GM18498 (cell line): ENCODE data around the gene ITGB1.
"Not testable (repeated sequence)": the region's sequence is repeated elsewhere in the genome, so short reads cannot be mapped to it uniquely, and the experiment has no call there.

Experiments
- ATAC-seq: cut with Tn5 transposase; IDR thresholded peaks from one replicate; pipeline ENCODE4 v1.9.1; 2021; ENCODE audit warnings: mild to moderate bottlenecking, moderate library complexity; ENCODE audit not compliant: unreplicated experiment

The ITGB1 gene

GRCh38 chr10:32940321-32941301 lies 17.4 kb downstream of the ITGB1 start:
- ATAC-seq: no peak

DNA sequence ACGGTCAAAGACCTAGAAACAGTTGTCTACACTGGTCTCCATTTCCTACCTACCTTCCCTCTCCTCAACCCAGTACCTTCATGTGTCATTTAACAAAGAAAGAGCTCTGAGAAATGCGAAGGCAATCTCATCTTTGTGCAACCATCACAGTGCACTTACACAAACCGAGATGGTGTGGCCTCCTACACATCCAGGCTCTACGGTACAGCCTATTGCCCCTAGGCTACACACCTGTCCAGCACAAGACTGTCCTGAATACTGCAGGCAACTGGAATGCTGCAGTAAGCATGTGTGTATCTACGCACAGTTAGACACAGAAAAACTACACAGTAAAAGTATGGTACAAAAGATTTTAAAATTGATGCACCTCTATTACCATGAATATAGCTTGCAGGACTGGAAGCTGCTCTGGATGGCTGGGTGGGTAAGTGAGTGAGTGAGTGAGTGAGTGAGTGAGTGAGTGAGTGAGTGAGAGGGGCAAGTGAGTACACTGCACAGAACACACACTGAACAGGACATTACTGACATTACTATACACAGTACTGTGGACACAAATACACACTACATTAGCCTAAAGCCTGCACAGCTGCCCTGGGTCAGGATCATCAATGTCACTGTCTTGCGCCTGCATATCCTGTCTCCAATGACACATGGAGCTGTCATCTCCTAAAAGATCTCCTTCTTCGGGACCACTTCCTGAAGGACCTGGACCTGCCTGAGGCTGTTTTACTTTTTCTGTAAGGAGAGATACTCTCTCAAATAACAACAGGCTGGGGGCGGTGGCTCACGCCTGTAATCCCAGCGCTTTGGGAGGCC lies 18.5 kb downstream of the ITGB1 start:
- ATAC-seq: no peak

DNA sequence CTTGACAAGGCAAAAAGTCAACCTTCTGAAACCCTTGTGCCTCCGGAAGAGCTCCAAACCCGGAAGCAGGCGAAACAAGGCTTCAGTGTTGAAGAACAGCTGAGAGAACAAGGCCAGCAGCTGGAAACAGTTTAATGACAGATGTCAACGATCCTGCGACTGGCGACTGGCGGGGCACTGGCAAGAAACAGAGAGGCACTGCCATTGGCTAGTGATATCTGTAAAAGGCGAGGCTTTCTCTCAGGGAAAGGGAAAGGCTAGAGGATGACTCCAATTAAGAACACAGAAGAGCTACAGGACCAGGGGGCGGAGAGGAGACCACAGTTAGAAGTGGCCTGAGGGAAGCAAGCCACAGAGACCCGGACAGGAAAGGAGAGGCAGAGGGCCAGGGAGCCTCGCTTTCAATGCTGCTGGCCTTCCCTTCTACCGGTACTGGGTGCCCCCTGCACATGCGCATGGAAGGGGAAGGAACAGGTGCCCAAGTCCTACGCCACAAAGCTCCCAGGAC lies 19.4 kb downstream of the ITGB1 start:
- ATAC-seq: no peak

- no peak for ATAC-seq
These were observed 20.1 kb downstream of the ITGB1 start for GRCh38 chr10:32937911-32938424.

GRCh38 chr10:32932225-32932729 lies 25.8 kb downstream of the ITGB1 start:
- ATAC-seq: no peak

DNA sequence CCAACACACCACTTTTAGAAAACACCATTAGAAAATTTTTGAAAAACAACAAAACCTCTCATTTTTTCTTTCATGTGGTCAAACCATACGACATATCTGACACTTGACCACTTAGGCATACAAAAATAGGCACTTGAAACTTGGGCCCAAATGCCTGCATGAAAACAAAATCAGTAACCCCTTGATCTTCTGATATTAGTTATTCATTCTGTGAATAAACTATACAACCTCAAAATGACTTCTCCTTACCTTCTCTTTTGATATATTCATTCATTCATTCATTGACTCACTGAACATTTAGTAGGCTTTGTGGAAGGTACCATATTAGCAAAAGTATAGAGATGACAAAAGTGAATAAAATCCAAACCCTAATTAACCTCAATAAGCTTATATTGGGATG lies 26.4 kb downstream of the ITGB1 start:
- ATAC-seq: no peak

DNA sequence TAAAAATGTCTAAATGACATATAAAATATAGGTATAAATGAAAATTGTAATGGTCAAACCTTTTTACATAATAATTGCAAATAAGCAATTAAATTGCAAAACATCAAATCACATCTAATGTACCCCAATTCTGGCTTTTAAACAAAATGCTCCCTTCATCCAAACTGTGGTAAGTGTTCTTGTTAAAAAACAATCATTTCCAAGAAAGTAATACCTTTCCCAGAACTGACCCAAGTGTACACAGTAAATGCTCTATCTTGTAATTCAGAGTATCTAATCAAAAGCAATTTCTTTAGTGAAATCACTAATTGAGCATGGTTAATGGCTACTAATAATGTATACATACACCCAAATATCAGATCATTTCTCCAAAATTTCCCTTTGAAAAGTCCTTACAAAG lies 28.0 kb downstream of the ITGB1 start:
- ATAC-seq: no peak

DNA sequence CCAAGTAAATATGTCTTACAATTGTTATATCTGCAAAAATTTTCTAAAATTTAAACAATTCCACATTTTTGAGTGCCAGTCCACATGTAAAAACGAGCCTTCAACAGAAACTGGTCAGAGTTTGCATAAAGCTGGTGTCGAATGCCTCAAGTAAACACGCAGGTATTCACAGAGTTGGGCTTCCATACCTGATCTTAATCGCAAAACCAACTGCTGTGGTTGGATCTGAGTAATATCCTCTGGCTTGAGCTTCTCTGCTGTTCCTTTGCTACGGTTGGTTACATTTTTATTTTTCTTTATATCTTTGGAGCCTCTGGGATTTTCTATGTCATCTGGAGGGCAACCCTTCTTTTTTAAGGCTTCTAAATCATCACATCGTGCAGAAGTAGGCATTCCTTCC lies 28.4 kb downstream of the ITGB1 start:
- no peak for ATAC-seq

DNA sequence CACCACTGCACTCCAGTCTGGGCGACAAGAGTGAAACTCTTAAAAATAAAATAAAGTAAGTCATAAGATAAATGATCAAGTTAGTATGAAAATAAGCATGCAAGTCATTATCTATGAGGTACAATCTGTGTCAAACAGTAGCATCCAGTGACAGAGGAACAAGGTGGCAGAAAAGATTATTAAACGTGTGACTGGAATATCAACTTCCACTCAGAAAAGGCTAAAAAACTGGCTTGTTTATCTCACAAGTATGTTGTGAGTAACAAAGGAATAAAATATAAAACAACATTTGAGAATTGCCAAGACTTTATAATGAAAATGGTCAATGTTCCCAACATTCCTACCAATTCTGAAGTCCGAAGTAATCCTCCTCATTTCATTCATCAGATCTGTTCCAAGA lies 30.3 kb downstream of the ITGB1 start:
- no peak for ATAC-seq

DNA sequence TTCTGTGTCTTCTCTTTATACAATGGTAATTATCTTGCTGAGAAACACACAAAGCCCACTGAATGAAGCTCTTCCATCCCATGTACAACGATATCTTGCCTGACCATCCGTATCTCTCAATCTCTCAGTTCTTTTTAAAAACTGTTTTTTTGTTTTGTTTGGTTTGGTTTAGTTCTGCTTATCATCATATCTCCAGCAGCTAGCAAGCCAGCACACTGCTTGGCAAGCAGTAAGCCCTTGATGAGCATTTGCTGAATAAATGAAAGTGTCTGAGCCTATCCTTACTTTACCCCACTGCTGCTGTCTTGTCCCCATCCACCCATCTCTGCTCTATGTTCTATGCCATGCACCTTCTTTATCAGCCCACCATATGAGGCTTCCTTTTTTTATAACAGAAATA lies 34.2 kb downstream of the ITGB1 start:
- no peak for ATAC-seq

DNA sequence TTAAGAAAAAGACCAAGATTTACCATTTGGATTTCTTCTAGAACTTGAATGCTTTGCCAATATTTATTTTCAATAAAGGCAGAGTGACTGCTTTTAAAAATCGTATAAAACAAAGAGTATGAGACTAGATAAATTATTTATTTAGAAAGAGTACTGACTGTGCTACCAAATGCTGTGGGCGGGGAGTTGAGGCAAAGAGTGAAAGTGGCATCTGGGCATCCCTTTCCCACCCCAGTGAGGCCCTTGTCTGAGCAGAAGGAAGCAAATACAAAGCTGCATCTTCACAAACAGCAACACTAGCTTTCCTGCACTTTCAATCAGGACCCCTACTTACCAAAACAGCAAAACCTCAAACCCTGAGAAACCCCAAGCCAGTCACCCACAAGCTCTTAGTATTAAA lies 34.9 kb downstream of the ITGB1 start:
- ATAC-seq: no peak

DNA sequence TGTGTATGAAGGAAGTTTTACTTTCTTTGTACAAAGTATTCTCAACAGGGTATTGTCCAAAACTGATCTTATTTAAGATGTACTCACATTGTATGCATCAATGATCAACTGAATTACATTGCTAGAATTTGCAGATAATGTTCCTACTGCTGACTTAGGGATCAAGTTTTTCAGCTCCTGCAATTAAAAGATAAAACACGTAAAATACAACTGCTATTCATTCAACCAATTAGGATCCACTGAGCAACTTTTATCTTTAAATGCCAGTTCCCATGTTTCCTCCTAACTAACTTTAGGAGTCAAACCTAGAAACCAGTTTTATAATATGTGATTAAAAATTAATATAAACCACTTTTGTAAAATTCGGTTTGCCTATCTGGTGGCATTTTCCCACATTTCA lies 35.9 kb downstream of the ITGB1 start:
- no peak for ATAC-seq

- ATAC-seq: not testable (repeated sequence)
These were observed 40.2 kb downstream of the ITGB1 start for GRCh38 chr10:32917817-32918216.

DNA sequence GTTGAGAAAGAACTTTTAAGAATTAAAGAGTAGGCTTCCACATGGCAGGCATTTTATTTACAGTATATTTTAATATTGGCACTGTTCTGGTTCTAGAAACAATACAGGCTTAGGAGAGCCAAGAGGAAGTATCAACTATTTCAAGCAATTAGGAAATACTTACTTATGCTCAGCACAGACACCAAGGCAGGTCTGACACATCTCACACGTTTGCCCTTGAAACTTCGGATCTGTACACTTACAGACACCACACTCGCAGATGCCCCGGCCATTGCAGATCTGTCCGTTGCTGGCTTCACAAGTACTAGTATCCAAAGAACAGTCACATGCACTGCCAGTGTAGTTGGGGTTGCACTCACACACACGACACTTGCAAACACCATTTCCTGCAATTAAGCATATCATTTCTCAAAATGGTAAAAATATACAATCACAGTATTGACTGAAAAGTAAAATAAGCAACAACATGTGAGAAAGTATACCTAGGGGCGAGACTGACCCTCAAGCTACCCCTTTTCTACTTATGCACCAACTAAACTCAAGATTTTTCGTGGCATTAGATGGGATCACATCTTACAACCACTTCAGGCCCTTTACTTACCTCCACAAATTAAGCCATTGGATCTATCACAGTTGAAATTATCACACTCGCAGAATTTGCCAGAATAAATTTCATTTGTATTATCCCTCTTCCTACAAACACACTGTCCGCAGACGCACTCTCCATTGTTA lies 46.6 kb downstream of the ITGB1 start:
- no peak for ATAC-seq

GRCh38 chr10:32909970-32910369 lies 48.1 kb downstream of the ITGB1 start:
- ATAC-seq: not testable (repeated sequence)

GRCh38 chr10:32909456-32909855 lies 48.6 kb downstream of the ITGB1 start:
- ATAC-seq: no peak

DNA sequence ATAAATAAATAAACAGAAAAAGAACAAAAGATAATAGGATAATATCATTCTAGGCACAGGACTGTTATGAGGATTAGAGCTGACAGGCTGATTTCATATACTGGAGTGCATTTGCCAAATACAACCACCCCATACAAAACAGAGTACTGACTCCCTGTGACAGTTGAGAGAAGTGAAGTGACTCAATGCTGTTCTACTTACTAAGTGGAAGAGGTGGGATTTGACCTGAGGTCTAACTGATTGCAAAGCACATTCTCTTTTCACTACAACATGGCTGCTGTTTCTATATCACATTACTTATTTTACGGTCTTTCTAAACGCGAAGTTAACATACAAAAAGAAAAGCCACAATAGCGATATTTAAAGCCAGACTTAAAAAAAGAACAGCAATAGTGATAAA lies 51.4 kb downstream of the ITGB1 start:
- no peak for ATAC-seq

GRCh38 chr10:32905466-32905865 lies 52.6 kb downstream of the ITGB1 start:
- no peak for ATAC-seq

DNA sequence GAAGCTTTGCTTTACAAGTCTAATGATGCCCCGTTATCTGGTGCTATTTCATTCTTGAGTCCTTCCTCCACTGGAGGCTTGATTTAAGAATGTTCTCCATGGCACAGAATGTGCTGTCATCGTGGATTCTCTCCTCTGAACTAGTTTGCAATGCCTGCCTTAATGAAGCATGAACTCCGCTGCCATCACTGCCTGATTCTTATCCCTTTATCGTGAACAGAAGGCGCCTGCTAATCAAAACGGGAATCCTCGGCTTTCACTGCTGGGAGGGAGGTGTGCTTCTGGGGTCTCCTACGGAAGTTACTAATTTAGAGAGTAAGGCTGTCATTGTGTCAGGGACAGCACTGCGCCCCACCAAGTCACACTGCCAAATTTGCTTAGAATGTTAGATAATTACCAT lies 56.2 kb downstream of the ITGB1 start:
- no peak for ATAC-seq

GRCh38 chr10:32895200-32895968 lies 62.6 kb downstream of the ITGB1 start:
- not testable (repeated sequence) for ATAC-seq
